Measurements from ENCODE around the gene SMAD6.
A peak's percentile ranks its signal among the peaks of the same experiment; 100 is the strongest.

The SMAD6 gene

GRCh38 chr15:66700412-66700801 lies 1.6 kb upstream of the SMAD6 start:
- peaks cover 22% of the 10 kb centered on the region for H3K4me1 Mint-ChIP-seq
- peak overlapping the region; percentile 82 for H3K4me3 Mint-ChIP-seq
- H3K9me3 Mint-ChIP-seq, result no peaks in the 10 kb centered on the region
- ATAC-seq (replicated peaks; ENCODE audit: extremely low read depth, poor library complexity, severe bottlenecking) (no peak), DNase-seq (ENCODE audit: low spot score in 2 of 2) (no peak)
- peaks cover 25% of the 10 kb centered on the region for H3K27me3 Mint-ChIP-seq
- no peak overlapping the region for H3K27ac Mint-ChIP-seq (ENCODE audit: low read depth)
- H3K36me3 Mint-ChIP-seq (ENCODE audit: insufficient read depth), result peaks cover 2% of the 10 kb centered on the region

GRCh38 chr15:66700802-66701421 lies 1.1 kb upstream of the SMAD6 start:
- Mint-ChIP-seq H3K4me1 (peaks cover 22% of the 10 kb centered on the region), H3K9me3 (no peaks in the 10 kb centered on the region), H3K36me3 (ENCODE audit: insufficient read depth) (peaks cover 2% of the 10 kb centered on the region), H3K27me3 (peaks cover 30% of the 10 kb centered on the region), H3K4me3 (peak overlapping the region; percentile 82), H3K27ac (ENCODE audit: low read depth) (no peak overlapping the region)
- ATAC-seq (replicated peaks; ENCODE audit: extremely low read depth, poor library complexity, severe bottlenecking) (peak; percentile 75), DNase-seq (ENCODE audit: low spot score in 2 of 2) (peak; percentile 48 to 51)

DNA sequence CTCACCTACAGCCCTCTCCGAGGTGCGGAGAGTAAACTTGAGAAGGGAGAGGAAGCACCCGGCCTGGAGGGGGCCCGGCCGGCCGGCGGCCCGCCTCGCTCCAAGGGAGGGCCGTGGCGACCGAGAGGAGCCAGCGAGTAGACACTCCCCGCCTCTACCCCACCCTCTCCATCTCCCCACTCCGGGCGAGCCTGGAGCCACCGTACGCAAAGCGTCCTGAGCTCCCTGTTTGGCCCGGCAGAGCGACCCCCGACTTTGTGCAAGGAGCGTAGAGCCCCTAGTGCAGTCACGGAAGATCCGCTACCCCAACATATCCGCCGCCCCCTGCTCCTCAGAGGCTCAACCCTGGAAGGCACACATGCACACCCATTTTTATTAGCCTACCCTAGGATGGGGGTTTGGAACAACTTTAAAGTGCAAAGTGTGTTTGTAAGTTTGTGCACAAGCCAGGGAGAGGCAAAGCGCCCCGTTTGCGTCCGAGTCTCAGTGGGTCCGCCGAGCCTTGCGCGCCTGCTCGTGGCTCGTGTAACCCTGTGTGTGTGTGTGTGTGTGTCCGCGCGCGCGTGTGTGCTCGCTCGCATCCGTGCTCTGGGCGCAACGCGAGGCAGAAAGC lies 508 bp upstream of the SMAD6 start:
- H3K27ac Mint-ChIP-seq (ENCODE audit: low read depth), result peak overlapping the region; percentile 64
- peaks cover 2% of the 10 kb centered on the region for H3K36me3 Mint-ChIP-seq (ENCODE audit: insufficient read depth)
- peaks cover 33% of the 10 kb centered on the region for H3K27me3 Mint-ChIP-seq
- DNase-seq (ENCODE audit: low spot score in 2 of 2) (peak in 1 of 2 donors; percentile 17), ATAC-seq (replicated peaks; ENCODE audit: extremely low read depth, poor library complexity, severe bottlenecking) (peak; percentile 29)
- peaks cover 22% of the 10 kb centered on the region for H3K4me1 Mint-ChIP-seq
- H3K9me3 Mint-ChIP-seq, result no peaks in the 10 kb centered on the region
- H3K4me3 Mint-ChIP-seq, result peak overlapping the region; percentile 82

GRCh38 chr15:66702787-66703539 lies 927 bp downstream of the SMAD6 start:
- Mint-ChIP-seq H3K4me3 (peak overlapping the region; percentile 82), H3K27me3 (peaks cover 33% of the 10 kb centered on the region), H3K4me1 (peaks cover 22% of the 10 kb centered on the region), H3K27ac (ENCODE audit: low read depth) (no peak overlapping the region), H3K9me3 (no peaks in the 10 kb centered on the region), H3K36me3 (ENCODE audit: insufficient read depth) (peaks cover 2% of the 10 kb centered on the region)
- ATAC-seq (replicated peaks; ENCODE audit: extremely low read depth, poor library complexity, severe bottlenecking), result no peak
- DNase-seq (ENCODE audit: low spot score in 2 of 2), result no peak

- peaks cover 2% of the 10 kb centered on the region for H3K36me3 Mint-ChIP-seq (ENCODE audit: insufficient read depth)
- no peaks in the 10 kb centered on the region for H3K9me3 Mint-ChIP-seq
- H3K4me1 Mint-ChIP-seq, result peaks cover 22% of the 10 kb centered on the region
- peaks cover 33% of the 10 kb centered on the region for H3K27me3 Mint-ChIP-seq
- peak overlapping the region; percentile 82 for H3K4me3 Mint-ChIP-seq
- ATAC-seq (replicated peaks; ENCODE audit: extremely low read depth, poor library complexity, severe bottlenecking), result no peak
- DNase-seq (ENCODE audit: low spot score in 2 of 2), result no peak
- H3K27ac Mint-ChIP-seq (ENCODE audit: low read depth), result no peak overlapping the region
Observed at GRCh38 chr15:66703540-66703941, 1.5 kb downstream of the SMAD6 start.

- Mint-ChIP-seq H3K36me3 (ENCODE audit: insufficient read depth) (peaks cover 2% of the 10 kb centered on the region), H3K27ac (ENCODE audit: low read depth) (no peak overlapping the region), H3K4me1 (peaks cover 22% of the 10 kb centered on the region), H3K9me3 (no peaks in the 10 kb centered on the region), H3K27me3 (peaks cover 33% of the 10 kb centered on the region), H3K4me3 (peak overlapping the region; percentile 64)
- DNase-seq (ENCODE audit: low spot score in 2 of 2), result no peak
- ATAC-seq (replicated peaks; ENCODE audit: extremely low read depth, poor library complexity, severe bottlenecking), result no peak
Observed at GRCh38 chr15:66704019-66704802, 2.2 kb downstream of the SMAD6 start.

DNA sequence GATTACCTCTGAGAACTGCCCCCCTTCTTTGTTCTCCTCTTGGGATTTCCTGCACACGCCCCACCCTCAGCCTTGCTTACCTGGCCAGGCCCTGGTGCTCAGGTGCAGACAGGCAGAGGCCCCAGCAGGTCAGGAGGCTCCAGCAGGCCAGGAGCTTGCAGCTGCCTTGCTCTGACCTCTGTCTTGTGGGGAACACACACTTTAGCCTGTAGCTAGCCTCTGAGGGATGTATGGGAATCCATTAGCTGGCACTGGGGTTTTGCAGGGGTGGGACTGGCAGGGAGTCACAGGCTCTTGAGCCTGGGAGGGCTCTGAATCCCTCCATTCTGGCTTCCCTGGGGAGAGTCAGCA lies 2.7 kb downstream of the SMAD6 start:
- H3K4me1 Mint-ChIP-seq, result peaks cover 22% of the 10 kb centered on the region
- H3K4me3 Mint-ChIP-seq, result peak overlapping the region; percentile 64

GRCh38 chr15:66705277-66706146 lies 3.5 kb downstream of the SMAD6 start:
- peaks cover 2% of the 10 kb centered on the region for H3K36me3 Mint-ChIP-seq (ENCODE audit: insufficient read depth)
- no peak for ATAC-seq (replicated peaks; ENCODE audit: extremely low read depth, poor library complexity, severe bottlenecking)
- peaks cover 22% of the 10 kb centered on the region for H3K4me1 Mint-ChIP-seq
- no peak overlapping the region for H3K4me3 Mint-ChIP-seq
- no peak for DNase-seq (ENCODE audit: low spot score in 2 of 2)
- H3K9me3 Mint-ChIP-seq, result no peaks in the 10 kb centered on the region
- peaks cover 33% of the 10 kb centered on the region for H3K27me3 Mint-ChIP-seq
- H3K27ac Mint-ChIP-seq (ENCODE audit: low read depth), result no peak overlapping the region

More for the DNA sequence above, 2.7 kb downstream of the SMAD6 start:
- Mint-ChIP-seq H3K27me3 (peaks cover 33% of the 10 kb centered on the region), H3K9me3 (no peaks in the 10 kb centered on the region), H3K27ac (ENCODE audit: low read depth) (no peak overlapping the region), H3K36me3 (ENCODE audit: insufficient read depth) (peaks cover 2% of the 10 kb centered on the region)
- no peak for DNase-seq (ENCODE audit: low spot score in 2 of 2)
- ATAC-seq (replicated peaks; ENCODE audit: extremely low read depth, poor library complexity, severe bottlenecking), result no peak

DNA sequence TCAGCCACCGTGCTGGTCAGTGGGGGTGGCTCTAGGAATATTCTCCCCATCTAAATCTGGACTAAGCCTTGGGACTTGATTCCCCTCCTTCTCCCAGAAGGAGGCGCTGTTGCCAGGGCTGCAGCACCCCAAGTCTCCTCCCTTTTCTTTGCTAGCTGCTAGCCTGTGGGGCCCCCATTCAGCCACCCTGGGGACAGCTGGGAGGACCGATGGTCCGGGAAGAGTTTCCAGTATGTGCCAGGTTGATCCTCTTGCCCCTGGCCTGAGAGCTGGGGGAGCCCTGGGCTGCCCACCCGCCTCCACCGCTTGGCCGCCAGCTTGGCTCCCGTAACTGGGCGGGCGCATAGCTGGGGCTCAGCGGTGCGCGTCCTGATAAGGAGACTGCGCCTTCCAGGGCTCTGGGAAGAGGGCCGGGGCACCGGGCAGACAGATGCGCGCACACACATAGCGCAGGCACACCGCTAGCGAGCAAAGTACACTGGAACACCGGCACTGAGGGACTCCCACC lies 4.2 kb downstream of the SMAD6 start:
- no peak overlapping the region for H3K4me3 Mint-ChIP-seq
- ATAC-seq (replicated peaks; ENCODE audit: extremely low read depth, poor library complexity, severe bottlenecking) (no peak), DNase-seq (ENCODE audit: low spot score in 2 of 2) (no peak)
- H3K9me3 Mint-ChIP-seq, result no peaks in the 10 kb centered on the region
- peaks cover 2% of the 10 kb centered on the region for H3K36me3 Mint-ChIP-seq (ENCODE audit: insufficient read depth)
- H3K4me1 Mint-ChIP-seq, result peaks cover 22% of the 10 kb centered on the region
- H3K27ac Mint-ChIP-seq (ENCODE audit: low read depth), result no peak overlapping the region
- peaks cover 33% of the 10 kb centered on the region for H3K27me3 Mint-ChIP-seq

DNA sequence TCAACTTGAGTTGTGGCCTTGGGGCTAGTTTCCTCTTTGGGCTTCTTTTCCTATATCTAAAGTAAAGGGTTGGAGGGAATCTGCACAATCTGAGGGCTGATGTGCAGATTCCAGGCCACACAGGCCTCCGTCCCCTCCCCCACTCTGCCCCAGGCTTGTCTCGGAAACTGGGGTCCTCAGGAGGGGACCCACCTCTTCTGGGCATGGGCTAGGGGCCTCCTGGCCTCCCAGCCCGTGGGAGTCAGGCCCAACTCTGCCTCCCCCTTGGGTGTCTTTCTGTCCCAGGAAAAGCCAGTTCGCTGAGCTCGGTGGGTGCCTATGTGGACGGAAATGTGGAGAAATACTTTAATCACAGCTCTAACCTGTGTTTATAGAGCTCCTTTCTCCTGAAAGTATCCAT lies 4.8 kb downstream of the SMAD6 start:
- no peak overlapping the region for H3K27ac Mint-ChIP-seq (ENCODE audit: low read depth)
- ATAC-seq (replicated peaks; ENCODE audit: extremely low read depth, poor library complexity, severe bottlenecking) (no peak), DNase-seq (ENCODE audit: low spot score in 2 of 2) (no peak)
- peaks cover 18% of the 10 kb centered on the region for H3K4me1 Mint-ChIP-seq
- peaks cover 30% of the 10 kb centered on the region for H3K27me3 Mint-ChIP-seq
- no peaks in the 10 kb centered on the region for H3K36me3 Mint-ChIP-seq (ENCODE audit: insufficient read depth)
- no peak overlapping the region for H3K4me3 Mint-ChIP-seq
- no peaks in the 10 kb centered on the region for H3K9me3 Mint-ChIP-seq

GRCh38 chr15:66707310-66708082 lies 5.5 kb downstream of the SMAD6 start:
- DNase-seq (ENCODE audit: low spot score in 2 of 2), result no peak
- Mint-ChIP-seq H3K36me3 (ENCODE audit: insufficient read depth) (no peaks in the 10 kb centered on the region), H3K4me1 (peaks cover 11% of the 10 kb centered on the region), H3K9me3 (no peaks in the 10 kb centered on the region), H3K27ac (ENCODE audit: low read depth) (no peak overlapping the region), H3K4me3 (no peak overlapping the region), H3K27me3 (peaks cover 24% of the 10 kb centered on the region)
- no peak for ATAC-seq (replicated peaks; ENCODE audit: extremely low read depth, poor library complexity, severe bottlenecking)
